ENCODE data around the gene SMARCC1.

Gene SMARCC1

DNA sequence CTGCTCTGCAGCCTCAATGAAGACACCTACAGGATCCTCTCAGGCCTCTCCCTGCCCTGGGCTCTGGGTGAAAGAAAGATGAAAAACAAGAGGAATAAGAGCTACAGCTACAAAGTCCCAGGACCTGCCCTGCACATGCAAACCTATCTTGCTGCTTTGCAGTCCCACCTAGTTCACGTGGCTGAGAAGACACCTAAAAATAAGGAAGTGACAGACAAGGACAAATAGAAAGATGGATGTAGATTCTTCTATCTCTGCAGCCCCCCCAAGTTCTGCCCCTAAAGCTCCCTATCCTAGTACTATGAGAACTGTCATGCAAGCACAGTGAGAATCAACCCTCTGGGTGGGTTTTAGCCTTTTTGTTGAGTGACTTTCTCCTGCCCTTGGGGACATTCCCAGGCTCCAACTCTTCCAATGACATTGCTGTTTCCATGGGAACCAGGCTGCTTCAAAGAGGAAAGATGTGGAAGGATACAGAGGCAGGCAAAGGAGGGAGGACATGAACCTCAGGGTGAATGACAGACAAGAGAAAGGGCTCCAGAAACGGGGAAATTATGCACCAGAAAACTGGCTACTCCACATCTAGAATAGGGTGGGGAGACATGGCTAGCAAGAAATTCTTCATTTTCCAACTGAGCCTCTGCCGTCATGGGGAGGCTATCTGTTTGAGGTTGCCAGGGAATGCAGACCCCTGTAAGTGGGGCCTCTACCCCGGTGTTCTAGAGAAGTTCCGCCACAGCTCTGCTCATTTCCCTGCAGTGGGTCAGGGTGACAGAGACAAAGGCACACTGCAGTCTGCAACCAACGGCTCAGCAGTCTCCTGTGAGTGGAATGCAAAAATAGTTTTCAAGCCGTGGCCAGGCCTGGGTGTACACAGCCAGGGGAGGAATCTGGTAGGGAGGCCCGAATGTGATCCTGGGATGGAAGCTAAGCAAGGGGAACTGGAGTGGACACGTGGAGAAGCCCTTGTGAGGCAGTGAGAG is 208.2 kb downstream of the SMARCC1 start:
- H3K27ac ChIP-seq (ENCODE audit: low read depth, low read length): no peak overlapping the region
- H3K36me3 ChIP-seq (ENCODE audit: control insufficient read depth, insufficient read depth, low read length): no peaks in the 10 kb centered on the region
- peaks cover 22% of the 10 kb centered on the region for H3K27me3 ChIP-seq (ENCODE audit: control insufficient read depth, insufficient read depth, low read length)
- no peaks in the 10 kb centered on the region for H3K9me3 ChIP-seq (ENCODE audit: control insufficient read depth, insufficient read depth, low read depth, low read length)
- H3K9ac ChIP-seq (ENCODE audit: low read length): no peak overlapping the region
- peaks cover 2% of the 10 kb centered on the region; the same call in 1 of the 2 replicates for H3K4me1 ChIP-seq (ENCODE audit: control insufficient read depth, insufficient read depth, low read length)
- no peak overlapping the region for H3K4me3 ChIP-seq (ENCODE audit: low read depth, low read length)

DNA sequence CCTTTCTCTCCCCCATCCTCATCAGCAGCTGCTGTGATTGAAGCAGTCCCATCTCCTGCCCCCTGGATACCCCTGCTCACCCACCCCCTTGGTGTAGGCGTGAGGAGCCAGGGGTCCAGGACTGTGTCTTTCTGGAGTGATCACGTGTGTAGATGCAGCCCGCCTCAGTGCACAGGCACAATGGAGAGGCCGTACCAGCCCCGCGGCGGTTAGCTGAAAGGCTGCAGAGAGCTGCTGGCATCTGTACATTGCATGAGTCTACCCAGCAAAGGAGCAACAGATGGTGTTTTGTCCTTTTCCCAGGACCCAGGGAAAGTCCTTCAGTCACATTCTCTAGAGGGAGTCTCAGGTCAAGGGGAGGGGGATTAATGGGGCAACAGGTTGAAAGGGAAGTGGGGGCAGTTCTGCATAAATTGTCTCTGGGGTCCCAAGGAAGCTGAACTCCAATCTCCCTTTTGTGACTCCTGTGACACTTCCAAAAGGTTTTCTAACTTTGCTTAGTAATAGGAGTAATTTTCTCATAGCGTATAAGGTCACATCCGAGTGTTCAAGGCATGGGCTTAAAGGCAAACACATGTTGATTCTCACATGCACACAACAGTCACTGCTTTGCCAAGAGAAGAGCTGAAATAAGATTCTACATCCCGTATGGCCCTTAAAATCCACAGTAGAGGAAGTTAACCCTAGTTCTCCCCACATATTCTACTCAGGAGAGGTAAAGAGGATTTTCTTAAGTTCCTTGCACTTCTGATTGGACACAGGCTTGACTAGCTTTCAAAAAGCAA is 210.1 kb downstream of the SMARCC1 start:
- Histone ChIP-seq H3K4me3 (ENCODE audit: low read depth, low read length) (no peak overlapping the region), H3K36me3 (ENCODE audit: control insufficient read depth, insufficient read depth, low read length) (no peaks in the 10 kb centered on the region), H3K27ac (ENCODE audit: low read depth, low read length) (no peak overlapping the region), H3K9ac (ENCODE audit: low read length) (no peak overlapping the region), H3K9me3 (ENCODE audit: control insufficient read depth, insufficient read depth, low read depth, low read length) (no peaks in the 10 kb centered on the region), H3K27me3 (ENCODE audit: control insufficient read depth, insufficient read depth, low read length) (peaks cover 7% of the 10 kb centered on the region), H3K4me1 (ENCODE audit: control insufficient read depth, insufficient read depth, low read length) (no peaks in the 10 kb centered on the region)

GRCh38 chr3:47568901-47569300 is 212.8 kb downstream of the SMARCC1 start:
- no peak overlapping the region for H3K27ac ChIP-seq (ENCODE audit: low read depth, low read length)
- no peaks in the 10 kb centered on the region for H3K36me3 ChIP-seq (ENCODE audit: control insufficient read depth, insufficient read depth, low read length)
- H3K4me3 ChIP-seq (ENCODE audit: low read depth, low read length): no peak overlapping the region
- H3K9me3 ChIP-seq (ENCODE audit: control insufficient read depth, insufficient read depth, low read depth, low read length): no peaks in the 10 kb centered on the region
- H3K9ac ChIP-seq (ENCODE audit: low read length): no peak overlapping the region
- no peaks in the 10 kb centered on the region; the same call in 1 of the 2 replicates for H3K27me3 ChIP-seq (ENCODE audit: control insufficient read depth, insufficient read depth, low read length)
- no peaks in the 10 kb centered on the region for H3K4me1 ChIP-seq (ENCODE audit: control insufficient read depth, insufficient read depth, low read length)

- Histone ChIP-seq H3K9me3 (ENCODE audit: control insufficient read depth, insufficient read depth, low read depth, low read length) (no peaks in the 10 kb centered on the region), H3K4me1 (ENCODE audit: control insufficient read depth, insufficient read depth, low read length) (no peaks in the 10 kb centered on the region), H3K4me3 (ENCODE audit: low read depth, low read length) (no peak overlapping the region), H3K27me3 (ENCODE audit: control insufficient read depth, insufficient read depth, low read length) (no peaks in the 10 kb centered on the region; the same call in 1 of the 2 replicates), H3K9ac (ENCODE audit: low read length) (no peak overlapping the region), H3K36me3 (ENCODE audit: control insufficient read depth, insufficient read depth, low read length) (no peaks in the 10 kb centered on the region), H3K27ac (ENCODE audit: low read depth, low read length) (no peak overlapping the region)
Measured at GRCh38 chr3:47567149-47567548, 214.5 kb downstream of the SMARCC1 start.

DNA sequence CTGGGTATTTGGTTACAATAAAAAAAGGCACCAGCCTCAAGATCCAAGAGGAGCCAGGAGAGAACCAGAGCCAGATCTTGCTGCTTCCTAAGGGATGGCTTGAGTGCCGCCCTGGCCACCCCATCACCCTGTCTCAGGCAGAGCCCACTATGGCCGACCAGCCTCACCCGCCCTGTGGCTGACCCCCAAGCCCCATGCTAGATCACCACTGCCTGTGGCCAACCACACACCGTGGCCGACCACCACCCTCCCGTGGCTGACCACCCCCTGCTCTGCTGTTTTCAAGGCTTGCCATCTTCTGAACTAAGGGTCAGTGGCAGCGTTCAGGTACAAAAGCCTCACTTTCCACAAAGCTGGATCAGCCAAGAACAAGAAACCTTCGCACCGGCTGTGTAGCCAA is 215.0 kb downstream of the SMARCC1 start:
- H3K27me3 ChIP-seq (ENCODE audit: control insufficient read depth, insufficient read depth, low read length): no peaks in the 10 kb centered on the region; the same call in 1 of the 2 replicates
- H3K4me1 ChIP-seq (ENCODE audit: control insufficient read depth, insufficient read depth, low read length): no peaks in the 10 kb centered on the region
- H3K4me3 ChIP-seq (ENCODE audit: low read depth, low read length): no peak overlapping the region
- H3K36me3 ChIP-seq (ENCODE audit: control insufficient read depth, insufficient read depth, low read length): no peaks in the 10 kb centered on the region
- H3K9ac ChIP-seq (ENCODE audit: low read length): no peak overlapping the region
- H3K9me3 ChIP-seq (ENCODE audit: control insufficient read depth, insufficient read depth, low read depth, low read length): no peaks in the 10 kb centered on the region
- no peak overlapping the region for H3K27ac ChIP-seq (ENCODE audit: low read depth, low read length)

- no peaks in the 10 kb centered on the region for H3K36me3 ChIP-seq (ENCODE audit: control insufficient read depth, insufficient read depth, low read length)
- H3K4me3 ChIP-seq (ENCODE audit: low read depth, low read length): no peak overlapping the region
- no peak overlapping the region for H3K9ac ChIP-seq (ENCODE audit: low read length)
- H3K27me3 ChIP-seq (ENCODE audit: control insufficient read depth, insufficient read depth, low read length): no peaks in the 10 kb centered on the region
- H3K4me1 ChIP-seq (ENCODE audit: control insufficient read depth, insufficient read depth, low read length): no peaks in the 10 kb centered on the region
- no peaks in the 10 kb centered on the region for H3K9me3 ChIP-seq (ENCODE audit: control insufficient read depth, insufficient read depth, low read depth, low read length)
- H3K27ac ChIP-seq (ENCODE audit: low read depth, low read length): no peak overlapping the region
Measured at GRCh38 chr3:47565734-47566550, 215.8 kb downstream of the SMARCC1 start.

DNA sequence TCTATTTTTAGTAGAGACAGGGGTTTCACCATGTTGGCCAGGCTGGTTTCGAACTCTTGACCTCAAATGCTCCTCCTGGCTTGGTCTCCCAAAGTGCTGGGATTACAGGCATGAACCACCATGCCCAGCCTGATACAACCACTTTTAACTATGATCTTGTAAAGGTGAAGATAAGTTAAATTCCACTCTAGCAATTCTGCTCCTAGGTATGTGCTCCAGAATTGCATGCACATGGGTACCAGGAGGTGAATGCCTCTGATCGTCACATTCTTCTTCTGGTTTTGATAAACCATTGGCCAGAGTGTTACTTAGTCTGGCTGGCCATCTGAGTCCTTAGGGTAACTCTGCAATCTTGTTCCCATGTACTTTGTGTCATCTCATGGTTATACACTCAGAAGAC is 225.3 kb downstream of the SMARCC1 start:
- H3K27me3 ChIP-seq (ENCODE audit: control insufficient read depth, insufficient read depth, low read length): no peaks in the 10 kb centered on the region
- H3K9ac ChIP-seq (ENCODE audit: low read length): no peak overlapping the region
- peaks cover 3% of the 10 kb centered on the region; the same call in 1 of the 2 replicates for H3K9me3 ChIP-seq (ENCODE audit: control insufficient read depth, insufficient read depth, low read depth, low read length)

DNA sequence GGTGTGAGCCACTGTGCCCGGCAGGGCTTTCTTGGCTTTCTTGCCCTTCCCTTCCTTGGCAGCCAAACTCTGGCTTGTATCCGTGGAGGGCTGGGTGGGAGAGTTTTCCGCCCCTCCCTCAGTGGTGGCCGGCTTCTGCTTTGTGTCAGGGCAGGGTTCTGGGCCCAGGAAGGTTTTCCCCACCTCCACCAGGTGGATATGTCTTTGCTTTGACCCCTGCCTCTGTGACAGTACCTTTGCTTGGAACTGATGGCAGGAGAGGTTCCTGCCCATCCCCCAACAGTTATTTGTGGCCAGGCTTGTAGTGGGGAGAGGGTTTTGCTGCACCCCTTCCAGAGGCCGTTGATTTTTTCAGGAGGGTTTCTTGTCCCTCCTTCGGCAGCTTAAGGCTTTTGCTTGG is 227.4 kb downstream of the SMARCC1 start:
- H3K9ac ChIP-seq (ENCODE audit: low read length): no peak overlapping the region
- no peaks in the 10 kb centered on the region for H3K36me3 ChIP-seq (ENCODE audit: control insufficient read depth, insufficient read depth, low read length)
- no peak overlapping the region for H3K27ac ChIP-seq (ENCODE audit: low read depth, low read length)

More for the DNA sequence above, 225.3 kb downstream of the SMARCC1 start:
- no peak overlapping the region for H3K27ac ChIP-seq (ENCODE audit: low read depth, low read length)
- H3K4me3 ChIP-seq (ENCODE audit: low read depth, low read length): no peak overlapping the region
- H3K36me3 ChIP-seq (ENCODE audit: control insufficient read depth, insufficient read depth, low read length): no peaks in the 10 kb centered on the region
- H3K4me1 ChIP-seq (ENCODE audit: control insufficient read depth, insufficient read depth, low read length): no peaks in the 10 kb centered on the region

DNA sequence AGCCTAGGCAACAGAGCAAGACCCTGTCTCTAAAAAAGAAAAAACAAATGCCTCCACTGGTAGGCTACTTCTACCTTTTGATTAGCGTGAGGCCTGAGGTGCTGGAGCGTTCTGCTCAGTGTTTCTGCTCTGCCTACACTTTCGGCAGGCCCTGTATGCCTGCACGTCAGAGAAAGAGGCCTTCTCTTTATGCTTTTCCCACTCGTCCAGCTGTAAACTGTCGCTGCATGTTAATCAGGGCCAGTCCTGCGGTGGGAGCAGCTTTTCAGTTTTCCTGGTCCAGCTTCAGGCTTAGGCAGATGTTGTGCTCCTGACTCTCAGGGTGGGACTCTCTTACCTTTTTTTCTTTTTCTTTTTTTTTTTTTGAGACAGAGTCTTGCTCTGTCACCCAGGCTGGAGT is 228.3 kb downstream of the SMARCC1 start:
- H3K27me3 ChIP-seq (ENCODE audit: control insufficient read depth, insufficient read depth, low read length): no peaks in the 10 kb centered on the region; the same call in 1 of the 2 replicates
- H3K9me3 ChIP-seq (ENCODE audit: control insufficient read depth, insufficient read depth, low read depth, low read length): peaks cover 3% of the 10 kb centered on the region; the same call in 1 of the 2 replicates
- H3K27ac ChIP-seq (ENCODE audit: low read depth, low read length): no peak overlapping the region
- H3K4me3 ChIP-seq (ENCODE audit: low read depth, low read length): no peak overlapping the region
- no peaks in the 10 kb centered on the region for H3K4me1 ChIP-seq (ENCODE audit: control insufficient read depth, insufficient read depth, low read length)
- H3K9ac ChIP-seq (ENCODE audit: low read length): no peak overlapping the region
- no peaks in the 10 kb centered on the region for H3K36me3 ChIP-seq (ENCODE audit: control insufficient read depth, insufficient read depth, low read length)

More for the DNA sequence above, 227.4 kb downstream of the SMARCC1 start:
- Histone ChIP-seq H3K27me3 (ENCODE audit: control insufficient read depth, insufficient read depth, low read length) (no peaks in the 10 kb centered on the region; the same call in 1 of the 2 replicates), H3K9me3 (ENCODE audit: control insufficient read depth, insufficient read depth, low read depth, low read length) (peaks cover 3% of the 10 kb centered on the region; the same call in 1 of the 2 replicates), H3K4me1 (ENCODE audit: control insufficient read depth, insufficient read depth, low read length) (no peaks in the 10 kb centered on the region), H3K4me3 (ENCODE audit: low read depth, low read length) (no peak overlapping the region)

DNA sequence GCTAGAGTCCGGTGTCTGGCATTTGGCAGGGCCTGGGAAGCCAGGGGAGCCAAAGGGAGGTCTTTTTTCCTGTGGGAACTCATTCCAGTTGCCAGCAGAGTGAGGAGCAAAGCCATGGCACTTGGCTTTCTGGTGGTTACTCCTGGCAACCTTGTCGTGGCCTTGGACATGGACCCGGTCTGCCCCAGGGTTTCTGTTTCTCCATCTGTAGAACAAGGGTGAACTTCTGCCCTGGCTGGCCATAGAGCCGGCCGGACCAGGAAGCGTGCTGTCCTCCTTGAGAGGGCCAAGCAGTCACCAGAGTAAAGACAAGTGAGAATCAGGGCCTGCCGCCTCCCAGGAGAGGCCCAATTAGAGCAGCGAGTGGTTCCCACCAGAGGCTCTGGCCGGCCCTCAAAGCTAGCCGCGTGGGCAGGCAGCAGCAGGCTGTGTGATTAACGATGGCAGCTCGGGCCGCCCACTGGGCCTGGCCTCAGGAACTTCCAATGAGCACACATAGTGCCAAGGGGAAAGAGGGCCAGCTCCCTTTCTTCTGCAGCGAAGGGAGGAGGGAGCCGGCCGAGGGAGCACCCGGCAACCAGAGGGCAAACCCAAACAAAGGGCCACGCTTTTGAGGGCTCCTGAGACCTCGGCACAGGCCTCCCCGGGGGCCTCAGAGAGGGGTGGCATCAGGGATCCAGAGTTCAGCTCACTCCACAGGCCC is 239.1 kb downstream of the SMARCC1 start:
- H3K36me3 ChIP-seq (ENCODE audit: control insufficient read depth, insufficient read depth, low read length): no peaks in the 10 kb centered on the region
- H3K9ac ChIP-seq (ENCODE audit: low read length): no peak overlapping the region

More for the DNA sequence above, 239.1 kb downstream of the SMARCC1 start:
- H3K27me3 ChIP-seq (ENCODE audit: control insufficient read depth, insufficient read depth, low read length): no peaks in the 10 kb centered on the region; the same call in 1 of the 2 replicates
- H3K9me3 ChIP-seq (ENCODE audit: control insufficient read depth, insufficient read depth, low read depth, low read length): no peaks in the 10 kb centered on the region
- no peak overlapping the region for H3K27ac ChIP-seq (ENCODE audit: low read depth, low read length)
- H3K4me1 ChIP-seq (ENCODE audit: control insufficient read depth, insufficient read depth, low read length): no peaks in the 10 kb centered on the region
- H3K4me3 ChIP-seq (ENCODE audit: low read depth, low read length): no peak overlapping the region
